Fibroblast of villous mesenchyme (primary cell): ENCODE results near the gene GABRG2. TPM values are rescaled to one million over a fixed set of nuclear protein-coding genes. Genes with fewer than 3 reads are reported as not detected.

Experiments used
- DNase-seq: peaks from one replicate; pipeline ENCODE4 v3.0.0-alpha.2; 2010; ENCODE audit warnings: low read depth
- H3K4me3 ChIP-seq: 2 replicates; pipeline ENCODE4 v1.5.1; 2011; ENCODE audit warnings: low read depth, mild to moderate bottlenecking, low read length
- total RNA-seq: library from RNA; depleted of rRNA; stranded (reverse); fragments of >200 nt; gene quantifications from 2 replicates; pipeline ENCODE4 v1.2.3, GENCODE V29; 2012
- TF ChIP-seq, protein P1 (sequence below): IDR thresholded peaks from 2 replicates; pipeline ENCODE4 v1.5.1; 2012; ENCODE audit warnings: low read depth, mild to moderate bottlenecking, low read length; ENCODE audit not compliant: insufficient read depth

Gene GABRG2
- total RNA-seq, 1 donor = under 0.01 TPM

DNA sequence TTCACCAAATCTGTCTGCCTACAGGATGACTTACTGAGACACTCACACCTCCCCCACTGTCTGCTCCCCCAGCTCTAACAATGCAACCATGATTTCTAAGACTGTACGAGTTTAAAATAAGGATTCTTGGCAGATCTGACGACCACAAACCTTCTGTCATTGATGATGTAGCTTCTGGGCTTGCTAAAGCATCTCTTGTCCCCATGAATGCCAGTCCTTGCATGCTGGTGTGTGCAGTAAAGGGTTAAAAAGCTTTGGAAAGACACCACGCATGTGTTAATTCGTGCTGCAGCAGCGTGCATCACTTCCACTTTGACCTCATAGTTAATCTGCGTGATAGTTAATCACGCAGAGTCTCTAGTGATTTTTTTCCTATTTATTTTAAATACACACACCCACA lies 411 bp upstream of the GABRG2 start:
- no peak overlapping the region for H3K4me3 ChIP-seq
- TF ChIP-seq, protein P1, sequence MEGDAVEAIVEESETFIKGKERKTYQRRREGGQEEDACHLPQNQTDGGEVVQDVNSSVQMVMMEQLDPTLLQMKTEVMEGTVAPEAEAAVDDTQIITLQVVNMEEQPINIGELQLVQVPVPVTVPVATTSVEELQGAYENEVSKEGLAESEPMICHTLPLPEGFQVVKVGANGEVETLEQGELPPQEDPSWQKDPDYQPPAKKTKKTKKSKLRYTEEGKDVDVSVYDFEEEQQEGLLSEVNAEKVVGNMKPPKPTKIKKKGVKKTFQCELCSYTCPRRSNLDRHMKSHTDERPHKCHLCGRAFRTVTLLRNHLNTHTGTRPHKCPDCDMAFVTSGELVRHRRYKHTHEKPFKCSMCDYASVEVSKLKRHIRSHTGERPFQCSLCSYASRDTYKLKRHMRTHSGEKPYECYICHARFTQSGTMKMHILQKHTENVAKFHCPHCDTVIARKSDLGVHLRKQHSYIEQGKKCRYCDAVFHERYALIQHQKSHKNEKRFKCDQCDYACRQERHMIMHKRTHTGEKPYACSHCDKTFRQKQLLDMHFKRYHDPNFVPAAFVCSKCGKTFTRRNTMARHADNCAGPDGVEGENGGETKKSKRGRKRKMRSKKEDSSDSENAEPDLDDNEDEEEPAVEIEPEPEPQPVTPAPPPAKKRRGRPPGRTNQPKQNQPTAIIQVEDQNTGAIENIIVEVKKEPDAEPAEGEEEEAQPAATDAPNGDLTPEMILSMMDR = no peak
- DNase-seq = no peak

DNA sequence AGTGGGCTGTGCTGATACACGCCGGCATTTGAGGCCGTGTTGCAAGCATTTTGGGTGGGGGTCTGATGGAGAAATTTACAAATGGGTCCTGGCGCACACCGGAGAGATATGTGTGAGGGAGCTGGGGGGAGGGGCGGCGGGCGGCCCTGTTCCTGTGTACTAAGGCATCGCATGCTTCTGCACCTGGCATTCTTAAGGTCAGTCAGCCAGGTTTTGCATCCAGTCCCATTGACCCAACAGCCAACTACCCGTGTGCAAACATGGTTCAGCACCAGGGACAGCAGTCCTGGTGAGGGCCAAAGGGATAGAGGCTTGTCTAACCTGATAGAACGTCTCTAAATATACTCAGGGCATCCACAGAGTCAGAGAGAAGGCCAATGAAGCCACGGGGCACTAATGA lies 839 bp downstream of the GABRG2 start:
- TF ChIP-seq, protein P1 = no peak
- H3K4me3 ChIP-seq = no peak overlapping the region
- peak; percentile 7 for DNase-seq

DNA sequence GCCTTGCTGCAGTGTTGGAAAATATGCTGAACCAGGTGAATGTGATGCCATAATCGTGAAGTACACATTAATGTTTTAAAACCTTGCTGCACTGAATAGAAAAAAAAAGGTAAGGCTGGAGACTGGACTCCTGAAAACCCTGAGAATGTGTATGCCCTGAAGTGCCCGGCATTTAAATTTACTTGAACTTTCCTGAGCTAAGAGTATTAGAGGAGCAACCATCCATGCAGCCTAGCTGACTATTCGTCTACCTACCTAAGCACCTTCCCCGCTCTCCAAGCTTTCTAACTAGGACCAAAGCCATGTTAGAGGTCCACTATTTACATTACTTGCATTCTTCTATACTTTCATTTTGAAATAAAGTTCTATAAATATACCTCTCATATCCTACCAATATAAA lies 1.4 kb downstream of the GABRG2 start:
- H3K4me3 ChIP-seq = no peak overlapping the region
- DNase-seq = no peak
- TF ChIP-seq, protein P1 = no peak

DNA sequence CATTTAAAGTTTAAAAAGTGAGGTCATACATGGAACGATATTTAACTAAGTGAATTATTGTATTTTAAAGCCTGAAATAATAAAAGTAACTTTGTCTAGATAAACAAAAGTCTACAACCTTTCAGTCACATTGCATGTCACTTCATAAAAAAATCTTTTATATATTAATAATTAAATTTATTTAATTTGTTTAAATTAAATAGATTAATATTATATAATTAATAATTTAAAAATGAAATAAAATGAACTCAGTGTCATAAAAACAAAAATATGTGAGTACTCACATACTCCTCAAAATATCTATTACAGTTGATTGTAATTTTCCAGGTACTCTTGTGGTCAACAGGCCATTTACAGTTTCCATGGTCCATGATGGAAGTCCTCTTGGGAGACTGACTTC lies 11.2 kb downstream of the GABRG2 start:
- TF ChIP-seq, protein P1 = no peak
- no peak for DNase-seq
- H3K4me3 ChIP-seq = no peak overlapping the region

DNA sequence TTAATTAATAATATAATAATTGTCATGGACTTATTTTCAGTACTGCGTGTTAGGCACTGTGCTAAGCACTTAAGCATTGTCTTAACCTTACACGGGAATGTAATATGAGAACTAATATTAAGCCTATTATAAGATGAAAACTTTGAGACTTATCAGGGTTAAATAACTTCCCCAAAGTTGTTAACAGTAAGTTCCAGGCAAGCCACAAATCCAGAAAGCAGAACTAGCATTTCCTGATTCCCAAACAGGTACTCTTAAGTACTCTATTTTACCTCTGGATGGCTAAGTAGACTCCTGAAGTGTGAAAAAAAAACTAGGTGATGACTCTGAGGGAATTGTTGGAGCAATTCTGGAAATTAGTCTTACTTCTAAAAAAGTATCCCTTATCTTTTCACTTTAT lies 23.8 kb downstream of the GABRG2 start:
- TF ChIP-seq, protein P1 = no peak
- H3K4me3 ChIP-seq = no peak overlapping the region
- DNase-seq = no peak

DNA sequence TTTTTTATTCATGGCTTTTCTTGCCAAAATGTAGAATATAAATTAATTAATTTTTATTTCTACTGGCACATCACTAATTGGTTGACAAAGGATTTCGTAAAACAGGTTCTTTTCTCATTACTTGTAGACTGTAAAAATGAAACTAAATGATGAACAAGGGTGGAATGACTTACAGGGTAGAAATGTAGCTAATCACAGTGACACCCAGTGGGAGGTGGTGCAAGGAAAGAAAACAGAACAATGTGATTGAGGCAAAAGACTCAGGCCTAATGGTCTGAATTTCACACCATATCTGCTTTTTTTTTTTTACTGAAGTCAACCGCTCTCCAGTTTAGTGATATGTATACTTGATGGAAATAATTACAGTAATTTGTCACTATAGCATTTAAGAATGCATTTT lies 28.9 kb downstream of the GABRG2 start:
- TF ChIP-seq, protein P1 = no peak
- DNase-seq = no peak
- no peak overlapping the region for H3K4me3 ChIP-seq

DNA sequence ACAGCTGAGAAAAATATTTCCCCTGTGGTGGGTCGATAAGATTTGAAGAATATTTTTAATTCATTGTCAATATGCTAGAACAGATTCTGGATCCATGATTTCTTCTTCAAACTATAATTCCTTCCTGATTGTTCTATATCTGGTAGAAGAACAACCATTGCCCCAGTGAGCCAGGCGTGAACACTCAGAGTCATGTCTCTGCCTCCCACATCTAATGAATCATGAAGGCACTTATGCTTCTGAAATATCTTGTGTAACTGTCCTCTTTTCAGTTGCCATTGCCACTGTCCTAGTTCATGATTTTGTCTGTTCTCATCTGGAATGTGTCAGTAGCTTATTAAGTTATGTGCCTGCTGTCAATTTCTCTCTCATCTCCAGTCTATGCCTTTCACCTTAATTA lies 40.0 kb downstream of the GABRG2 start:
- TF ChIP-seq, protein P1 = no peak
- no peak for DNase-seq
- no peak overlapping the region for H3K4me3 ChIP-seq
